K562 (cell line): ENCODE measurements around the gene PHTF1. TPM values are rescaled to one million over a fixed set of nuclear protein-coding genes. Genes with fewer than 3 reads are reported as not detected.
A peak's percentile ranks its signal among the peaks of the same experiment; 100 is the strongest.

Experiments used
- ARNT ChIP-seq, 2 experiments: fragments of 450-650 bp; IDR thresholded peaks; 2 replicates each; pipeline ENCODE4 v1.6.1; 2016; ENCODE audit warnings: mild to moderate bottlenecking in 1 of 2
- ASH1L ChIP-seq: fragments of 450-650 bp; IDR thresholded peaks from 2 replicates; pipeline ENCODE4 v1.6.1; 2018; ENCODE audit warnings: borderline replicate concordance, mild to moderate bottlenecking, low read depth; ENCODE audit not compliant: partially characterized antibody
- ATF3 ChIP-seq, 2 experiments: fragments of 450-650 bp in 1 of 2; sonication (generic) in 1 of 2; formaldehyde crosslinking in 1 of 2; IDR thresholded peaks in 1 of 2; conservative IDR thresholded peaks in 1 of 2; 2 replicates each; pipeline versions ENCODE4 v1.6.1 to v1.8.1; 2016 to 2023; ENCODE audit warnings: mild to moderate bottlenecking in 2 of 2, moderate library complexity in 2 of 2, inconsistent platforms in 1 of 2, missing genetic modification reagents in 1 of 2
- EGR1 ChIP-seq: fragments of 450-650 bp; conservative IDR thresholded peaks from 2 replicates; pipeline ENCODE4 v1.6.1; 2017; ENCODE audit warnings: mild to moderate bottlenecking
- HMG20B ChIP-seq: fragments of 250-450 bp; sonication (Bioruptor Pico); IDR thresholded peaks from 2 replicates; pipeline ENCODE4 v1.5.0; 2021; ENCODE audit warnings: mild to moderate bottlenecking
- JUND ChIP-seq, 2 experiments: IDR thresholded peaks; 2 replicates in 1 of 2; 3 replicates in 1 of 2; pipeline ENCODE4 v1.6.1; 2011; ENCODE audit warnings: borderline replicate concordance in 2 of 2, low read depth in 2 of 2, low read length in 2 of 2, improper control_type of control experiment in 1 of 2, missing biosample characterization in 1 of 2, missing genetic modification characterization in 1 of 2, missing genetic modification reagents in 1 of 2
- NBN ChIP-seq: fragments of 450-650 bp; IDR thresholded peaks from 2 replicates; pipeline ENCODE4 v1.6.1; 2016; ENCODE audit warnings: low read depth, mild to moderate bottlenecking
- NFATC3 ChIP-seq: fragments of 450-650 bp; IDR thresholded peaks from 2 replicates; pipeline ENCODE4 v1.6.1; 2017; ENCODE audit warnings: mild to moderate bottlenecking
- NFE2 ChIP-seq: IDR thresholded peaks from 2 replicates; pipeline ENCODE4 v1.6.1; 2014; ENCODE audit warnings: antibody characterized with exemption, low read depth
- PATZ1 ChIP-seq: fragments of 250-450 bp; sonication (Bioruptor Pico); IDR thresholded peaks from 2 replicates; pipeline ENCODE4 v1.5.0; 2020; ENCODE audit warnings: mild to moderate bottlenecking, borderline replicate concordance
- RBM39 ChIP-seq: fragments of 200-400 bp; formaldehyde crosslinking; optimal IDR thresholded peaks from 2 replicates; pipeline ENCODE3; 2018; ENCODE audit warnings: low read depth, low read length
- SAP30 ChIP-seq: fragments of 200-600 bp; sonication (generic); IDR thresholded peaks from 2 replicates; pipeline ENCODE4 v1.6.1; 2012; ENCODE audit warnings: borderline replicate concordance, low read depth, mild to moderate bottlenecking, moderate library complexity, low read length, control low read depth, inconsistent platforms; ENCODE audit not compliant: insufficient read depth, poor library complexity, severe bottlenecking
- SRF ChIP-seq, 2 experiments: fragments of 250-450, 450-650 bp in 1 of 2; sonication (Bioruptor Pico) in 1 of 2; sonication (generic) in 1 of 2; formaldehyde crosslinking; IDR thresholded peaks; 2 replicates each; pipeline versions ENCODE4 v1.5.0 to v1.5.1; 2020 to 2022; ENCODE audit warnings: mild to moderate bottlenecking in 1 of 2, missing genetic modification reagents in 1 of 2
- TEAD4 ChIP-seq, 2 experiments: sonication (generic) in 1 of 2; formaldehyde crosslinking in 1 of 2; IDR thresholded peaks; 2 replicates each; pipeline versions ENCODE4 v1.6.1 to v1.8.0; 2012 to 2022; ENCODE audit warnings: borderline replicate concordance in 1 of 2, inconsistent platforms in 1 of 2, low read length in 1 of 2, mild to moderate bottlenecking in 1 of 2, missing genetic modification reagents in 1 of 2
- ZBTB34 ChIP-seq: fragments of 250-450 bp; sonication (Bioruptor Pico); IDR thresholded peaks from 2 replicates; pipeline ENCODE4 v1.8.0; 2021; ENCODE audit warnings: mild to moderate bottlenecking, moderate library complexity
- ZBTB7A ChIP-seq: IDR thresholded peaks from 2 replicates; pipeline ENCODE4 v1.6.1; 2011; ENCODE audit warnings: low read depth, mild to moderate bottlenecking, low read length, moderate library complexity, borderline replicate concordance; ENCODE audit not compliant: control insufficient read depth
- ZNF253 ChIP-seq: fragments of 250-450 bp; sonication (Bioruptor Pico); conservative IDR thresholded peaks from 2 replicates; pipeline ENCODE4 v1.6.1; 2021; ENCODE audit warnings: mild to moderate bottlenecking
- ZNF609 ChIP-seq: sonication (generic); formaldehyde crosslinking; IDR thresholded peaks from 2 replicates; pipeline ENCODE4 v1.8.1; 2023; ENCODE audit warnings: missing genetic modification reagents, mild to moderate bottlenecking, borderline replicate concordance
- polyA plus RNA-seq, 8 experiments: library from polyadenylated mRNA; depleted of rRNA in 4 of 8; stranded (reverse) in 5 of 8; unstranded in 3 of 8; fragments of >200 nt; fragmentation: Nextera tagmentation in 2 of 8; fragmentation: Illumina TruSeq in 1 of 8; extraction: Ambion mirVana in 2 of 8; extraction: Trizol in 1 of 8; gene quantifications; 2 replicates each; pipeline versions ENCODE4 v1.2.1 to v1.2.3, GENCODE V29; 2011 to 2014; ENCODE audit warnings: inconsistent platforms in 1 of 8, missing spikeins in 1 of 8
- total RNA-seq, 7 experiments: library from RNA; depleted of rRNA in 6 of 7; stranded (reverse); fragments of >200 nt in 6 of 7; fragmentation: Illumina TruSeq in 2 of 7; extraction: Trizol in 2 of 7; gene quantifications; 2 replicates each; pipeline versions ENCODE4 v1.2.1 to v1.2.3, GENCODE V29; 2011 to 2021; ENCODE audit warnings: low replicate concordance in 1 of 7

Gene PHTF1
- total and polyA plus RNA-seq, 9 of the 15 experiments (the other 6 are each of a cell fraction or from before 2014, with no cell fraction given), result 8.4 to 36.2 (median 23.0) TPM

GRCh38 chr1:113749402-113749801, 9.9 kb downstream of the PHTF1 start (continued):
- TF ChIP-seq ASH1L (no peak), ATF3 (IDR thresholded peaks at IDR 0.05) (no peak), ATF3 (CRISPR knock-in tag; conservative IDR thresholded peaks at IDR 0.05) (no peak), ZNF253 (CRISPR knock-in tag) (no peak), RBM39 (no peak), TEAD4 (IDR thresholded peaks at IDR 0.05; ENCODE audit: low read length) (peak; percentile 51), TEAD4 (CRISPR knock-in tag; IDR thresholded peaks at IDR 0.05; ENCODE audit: borderline replicate concordance) (no peak), EGR1 (no peak), PATZ1 (CRISPR knock-in tag) (no peak), SRF (CRISPR knock-in tag; IDR thresholded peaks at IDR 0.05) (no peak), NBN (no peak), ZNF609 (CRISPR knock-in tag) (no peak), ZBTB34 (CRISPR knock-in tag) (no peak), ZBTB7A (no peak), JUND (IDR thresholded peaks at IDR 0.05; ENCODE audit: borderline replicate concordance, low read depth, low read length) (no peak), JUND (tag; IDR thresholded peaks at IDR 0.05; ENCODE audit: borderline replicate concordance, low read depth, low read length) (no peak), SAP30 (no peak), NFATC3 (no peak), HMG20B (CRISPR knock-in tag) (no peak), ARNT (IDR thresholded peaks at IDR 0.05) (peak in 1 of 2 experiments; percentile 87; a peak in 2 of 4 replicates), NFE2 (no peak)
